HG03066 (cell line): ENCODE measurements around the gene ASTN2.

ENCODE experiments used
- ATAC-seq: cut with Tn5 transposase; IDR thresholded peaks from one replicate; pipeline ENCODE4 v1.9.1; 2021; ENCODE audit warnings: low read depth; ENCODE audit not compliant: unreplicated experiment

ASTN2 gene

GRCh38 chr9:116564266-116564793 is 850.5 kb downstream of the ASTN2 start:
- ATAC-seq = no peak

GRCh38 chr9:116558818-116559540 is 855.9 kb downstream of the ASTN2 start:
- ATAC-seq = no peak

GRCh38 chr9:116558035-116558434 is 856.8 kb downstream of the ASTN2 start:
- ATAC-seq = no peak

- no peak for ATAC-seq
Observed at GRCh38 chr9:116555556-116556155, 859.2 kb downstream of the ASTN2 start.

GRCh38 chr9:116555119-116555518 is 859.7 kb downstream of the ASTN2 start:
- ATAC-seq = no peak

GRCh38 chr9:116550696-116551436 is 864.0 kb downstream of the ASTN2 start:
- no peak for ATAC-seq

- ATAC-seq = no peak
Observed at GRCh38 chr9:116549786-116550660, 864.8 kb downstream of the ASTN2 start.

GRCh38 chr9:116549061-116549664 is 865.7 kb downstream of the ASTN2 start:
- ATAC-seq = no peak

GRCh38 chr9:116547729-116548426 is 867.0 kb downstream of the ASTN2 start:
- no peak for ATAC-seq

- ATAC-seq = no peak
Observed at GRCh38 chr9:116546711-116547581, 867.9 kb downstream of the ASTN2 start.

- no peak for ATAC-seq
Observed at GRCh38 chr9:116544896-116545295, 870.0 kb downstream of the ASTN2 start.

- ATAC-seq = no peak
Observed at GRCh38 chr9:116543731-116544400, 871.0 kb downstream of the ASTN2 start.

GRCh38 chr9:116541402-116541801 is 873.5 kb downstream of the ASTN2 start:
- no peak for ATAC-seq

- no peak for ATAC-seq
Observed at GRCh38 chr9:116539549-116539948, 875.3 kb downstream of the ASTN2 start.

GRCh38 chr9:116525611-116526010 is 889.2 kb downstream of the ASTN2 start:
- no peak for ATAC-seq

GRCh38 chr9:116524778-116525470 is 889.9 kb downstream of the ASTN2 start:
- no peak for ATAC-seq

- ATAC-seq = no peak
Observed at GRCh38 chr9:116520218-116520617, 894.6 kb downstream of the ASTN2 start.
